CMK (cell line): ENCODE data around the gene CENPM.

Source experiments
- DNase-seq: peaks from one replicate; pipeline ENCODE4 v3.0.0-alpha.2; 2010; ENCODE audit warnings: low read depth

The CENPM gene

GRCh38 chr22:41946629-41947423, at the start of gene CENPM:
TSS of gene CENPM (minus strand) at chr22:41947152. CDS start at chr22:41947076, 76 bp downstream.
- peak; percentile 83 for DNase-seq

GRCh38 chr22:41995211-41995610, 48.3 kb upstream of the CENPM start:
- no peak for DNase-seq

- no peak for DNase-seq
These were observed 45.5 kb upstream of the CENPM start for GRCh38 chr22:41992496-41992895.

GRCh38 chr22:41991111-41991510, 44.2 kb upstream of the CENPM start:
- DNase-seq: no peak

- no peak for DNase-seq
These were observed 42.3 kb upstream of the CENPM start for GRCh38 chr22:41989246-41989645.

GRCh38 chr22:41987276-41987675, 40.3 kb upstream of the CENPM start:
- DNase-seq: no peak

GRCh38 chr22:41983513-41984405, 36.8 kb upstream of the CENPM start:
- DNase-seq: no peak

GRCh38 chr22:41982865-41983264, 35.9 kb upstream of the CENPM start:
- DNase-seq: no peak

- DNase-seq: no peak
These were observed 32.7 kb upstream of the CENPM start for GRCh38 chr22:41979423-41980250.

- DNase-seq: no peak
These were observed 31.8 kb upstream of the CENPM start for GRCh38 chr22:41978732-41979131.

GRCh38 chr22:41976961-41977566, 30.1 kb upstream of the CENPM start:
- DNase-seq: no peak

- no peak for DNase-seq
These were observed 29.3 kb upstream of the CENPM start for GRCh38 chr22:41976070-41976901.

GRCh38 chr22:41975299-41976069, 28.5 kb upstream of the CENPM start:
- DNase-seq: no peak

- DNase-seq: no peak
These were observed 27.8 kb upstream of the CENPM start for GRCh38 chr22:41974691-41975290.

- DNase-seq: no peak
These were observed 24.5 kb upstream of the CENPM start for GRCh38 chr22:41971431-41971830.

GRCh38 chr22:41970601-41971000, 23.6 kb upstream of the CENPM start:
- DNase-seq: no peak

GRCh38 chr22:41969110-41969646, 22.2 kb upstream of the CENPM start, which contains the start of gene SEPTIN3:
TSS of gene SEPTIN3 (plus strand) at chr22:41969443. CDS start at chr22:41971493, 2,050 bp downstream.
- no peak for DNase-seq

- DNase-seq: no peak
These were observed 21.6 kb upstream of the CENPM start for GRCh38 chr22:41968601-41969000.

- DNase-seq: peak; percentile 74
These were observed 19.8 kb upstream of the CENPM start for GRCh38 chr22:41966607-41967240.
